A549 (cell line): Measurements from ENCODE around the gene RBFOX1. TPM values are rescaled to one million over a fixed set of nuclear protein-coding genes. Genes with fewer than 3 reads are reported as not detected.

Source experiments
- ATAC-seq, 2 experiments: fragments of 200-7000 bp in 1 of 2; fragments of >200 bp in 1 of 2; cut with Nextera tagmentation in 1 of 2; cut with Tn5 transposase in 1 of 2; 3 replicates each; pipeline versions ENCODE4 v1.8.0 to v1.9.1; 2018 to 2020; ENCODE audit warnings: mild to moderate bottlenecking in 1 of 2, moderate library complexity in 1 of 2
- CTCF ChIA-PET: fragments of 300-600 bp; sonication (Branson Sonifier 250); formaldehyde crosslinking; extraction: SDS; loops from one replicate; lab custom pipeline; 2021; ENCODE audit warnings: antibody characterized with exemption, inconsistent platforms; lab: Yijun Ruan, JAX
- POLR2A ChIA-PET: fragments of 350-600 bp; formaldehyde crosslinking; extraction: SDS; loops from one replicate; lab custom pipeline; 2021; ENCODE audit warnings: antibody characterized with exemption, inconsistent platforms; lab: Yijun Ruan, JAX
- DNase-seq, 2 experiments: peaks; one replicate each; pipeline versions ENCODE4 v3.0.0 to v3.0.0-alpha.2; 2011 to 2016; ENCODE audit warnings: low read depth in 1 of 2, low spot score in 1 of 2
- FAIRE-seq: peaks from 2 replicates; lab custom pipeline; 2011; peaks lifted over from hg19 to GRCh38; lab: Jason Lieb, UNC
- H3K27ac ChIP-seq, 2 experiments: fragments of >200 bp; sonication (Bioruptor Twin); formaldehyde crosslinking; 3 replicates each; pipeline ENCODE4 v1.5.1; 2016 to 2017
- H3K4me1 ChIP-seq: fragments of >200 bp; sonication (Bioruptor Twin); formaldehyde crosslinking; 3 replicates; pipeline ENCODE4 v1.6.1; 2016
- H3K4me2 ChIP-seq: fragments of >200 bp; sonication (Bioruptor Twin); formaldehyde crosslinking; 3 replicates; pipeline ENCODE4 v1.6.1; 2016
- H3K4me3 ChIP-seq: fragments of >200 bp; sonication (Bioruptor Twin); formaldehyde crosslinking; 3 replicates; pipeline ENCODE4 v1.5.1; 2016
- H3K9me3 ChIP-seq: fragments of >200 bp; sonication (Bioruptor Twin); formaldehyde crosslinking; 3 replicates; pipeline ENCODE4 v1.6.1; 2016
- BCL3 ChIP-seq: fragments of >200 bp; sonication (Bioruptor Twin); formaldehyde crosslinking; IDR thresholded peaks from 3 replicates; pipeline ENCODE4 v1.6.1; 2016
- CBX8 ChIP-seq: fragments of 200-600 bp; sonication (generic); IDR thresholded peaks from 2 replicates; pipeline ENCODE4 v1.6.1; 2016
- CHD4 ChIP-seq: fragments of 200-600 bp; sonication (generic); IDR thresholded peaks from 2 replicates; pipeline ENCODE4 v1.6.1; 2016; ENCODE audit warnings: antibody characterized with exemption, mild to moderate bottlenecking, borderline replicate concordance
- CTCF ChIP-seq: fragments of >200 bp; sonication (Bioruptor Twin); formaldehyde crosslinking; IDR thresholded peaks from 3 replicates; pipeline ENCODE4 v1.5.1; 2016
- ESRRA ChIP-seq: fragments of 150-350 bp; IDR thresholded peaks from 2 replicates; pipeline ENCODE4 v1.6.1; 2014; ENCODE audit warnings: mild to moderate bottlenecking, low read length, borderline replicate concordance
- HDAC2 ChIP-seq: fragments of 200-600 bp; sonication (generic); IDR thresholded peaks from 2 replicates; pipeline ENCODE4 v1.6.1; 2016
- HOXB13 ChIP-seq: fragments of 250-450 bp; sonication (Bioruptor Pico); IDR thresholded peaks from 2 replicates; pipeline ENCODE4 v1.5.0; 2020; ENCODE audit warnings: low read depth, mild to moderate bottlenecking, moderate library complexity
- JUN ChIP-seq, 2 experiments: fragments of >200 bp; sonication (Bioruptor Twin); formaldehyde crosslinking; IDR thresholded peaks; 2 replicates in 1 of 2; 3 replicates in 1 of 2; pipeline ENCODE4 v1.6.1; 2016 to 2017
- MAFK ChIP-seq: fragments of 450-650 bp; IDR thresholded peaks from 2 replicates; pipeline ENCODE4 v1.6.1; 2014; ENCODE audit not compliant: partially characterized antibody
- MAX ChIP-seq: IDR thresholded peaks from 2 replicates; pipeline ENCODE4 v1.6.1; 2012
- PHF8 ChIP-seq: fragments of 200-600 bp; sonication (generic); IDR thresholded peaks from 2 replicates; pipeline ENCODE4 v1.6.1; 2016; ENCODE audit warnings: low read depth, mild to moderate bottlenecking, antibody characterized with exemption, moderate library complexity, borderline replicate concordance
- POLR2A ChIP-seq: IDR thresholded peaks from 2 replicates; pipeline ENCODE4 v1.6.1; 2012; ENCODE audit warnings: mild to moderate bottlenecking, low read length
- REST ChIP-seq: fragments of 200-600 bp; sonication (generic); IDR thresholded peaks from 2 replicates; pipeline ENCODE4 v1.6.1; 2016; ENCODE audit warnings: antibody characterized with exemption, mild to moderate bottlenecking, moderate library complexity
- TFCP2L1 ChIP-seq: fragments of 250-450 bp; sonication (Bioruptor Pico); IDR thresholded peaks from 2 replicates; pipeline ENCODE4 v1.5.0; 2021; ENCODE audit warnings: mild to moderate bottlenecking
- TP53 ChIP-seq: fragments of 250-450 bp; sonication (Bioruptor Pico); IDR thresholded peaks from 2 replicates; pipeline ENCODE4 v1.5.0; 2021; ENCODE audit warnings: mild to moderate bottlenecking, moderate library complexity
- ZSCAN20 ChIP-seq: fragments of 250-450 bp; sonication (Bioruptor Pico); IDR thresholded peaks from 2 replicates; pipeline ENCODE4 v1.8.0; 2022; ENCODE audit warnings: mild to moderate bottlenecking, moderate library complexity
- WGBS: methylation state at CpG from one replicate; pipeline ENCODE4 v1.1.6; 2017; ENCODE audit errors: missing lambda C conversion rate; 5-methylcytosine and 5-hydroxymethylcytosine counted together
- polyA plus RNA-seq, 4 experiments: library from polyadenylated mRNA; depleted of rRNA in 3 of 4; stranded (reverse); fragments of >200 nt; fragmentation: RNase III in 1 of 4; extraction: RNeasy Plus Mini Kit Qiagen cat#74134 plus additional on column Dnase treatment in 1 of 4; gene quantifications; 2 replicates in 3 of 4; 3 replicates in 1 of 4; pipeline ENCODE4 v1.2.3, GENCODE V29; 2011 to 2017

The RBFOX1 gene
- polyA plus RNA-seq, 2 of the 4 experiments (the other 2 are of a cell fraction), result not detected

- no peak for DNase-seq
- Histone ChIP-seq H3K4me1 (no peaks in the 10 kb centered on the region), H3K4me2 (no peak overlapping the region), H3K27ac (no peak overlapping the region), H3K9me3 (no peaks in the 10 kb centered on the region)
- ChIA-PET POLR2A (no interaction called here), CTCF (no interaction called here)
- TF ChIP-seq TP53 (CRISPR knock-in tag) (no peak), HDAC2 (no peak), ZSCAN20 (CRISPR knock-in tag) (no peak), CTCF (no peak), CHD4 (no peak), BCL3 (no peak), TFCP2L1 (CRISPR knock-in tag) (no peak), POLR2A (no peak), ESRRA (no peak)
- TF ChIP-seq, all 56 proteins: peak for 0
- H3K4me3 ChIP-seq, result no peak overlapping the region
- 25% methylated on average over 10 of the region's 10 CpGs for WGBS
- no peak for ATAC-seq
- FAIRE-seq, result no peak
Observed at GRCh38 chr16:7482032-7482431, 149.4 kb downstream of the RBFOX1 start.

GRCh38 chr16:7482596-7483290, 150.1 kb downstream of the RBFOX1 start:
- Histone ChIP-seq H3K4me1 (no peaks in the 10 kb centered on the region), H3K27ac (no peak overlapping the region), H3K4me3 (no peak overlapping the region), H3K4me2 (no peak overlapping the region), H3K9me3 (no peaks in the 10 kb centered on the region)
- FAIRE-seq (no peak), ATAC-seq (no peak), DNase-seq (no peak)
- TF ChIP-seq CBX8, result no peak
- POLR2A ChIA-PET, result no interaction called here
- CTCF ChIA-PET, result no interaction called here
- WGBS, result 11% methylated on average over 9 of the region's 10 CpGs

- ATAC-seq (no peak), FAIRE-seq (no peak), DNase-seq (no peak)
- WGBS, result 31% methylated on average over 12 of the region's 12 CpGs
- Histone ChIP-seq H3K4me1 (no peaks in the 10 kb centered on the region), H3K4me2 (no peak overlapping the region), H3K27ac (no peak overlapping the region), H3K9me3 (no peaks in the 10 kb centered on the region), H3K4me3 (no peak overlapping the region)
- POLR2A ChIA-PET, result no interaction called here
- CTCF ChIA-PET, result no interaction called here
- no peak for TF ChIP-seq ZSCAN20 (CRISPR knock-in tag)
- no peak for TF ChIP-seq CTCF
- no peak for TF ChIP-seq MAFK
- TF ChIP-seq PHF8, result no peak
- no peak for TF ChIP-seq HOXB13 (CRISPR knock-in tag)
- no peak for TF ChIP-seq MAX
- no peak for TF ChIP-seq JUN (IDR thresholded peaks at IDR 0.05)
- TF ChIP-seq REST, result no peak
Observed at GRCh38 chr16:7487574-7488323, 155.1 kb downstream of the RBFOX1 start.
